GM23248 (cell line): ENCODE results near the gene PRSS36. TPM values are rescaled to one million over a fixed set of nuclear protein-coding genes. Genes with fewer than 3 reads are reported as not detected.

Source experiments
- DNase-seq: peaks from one replicate; pipeline ENCODE4 v3.0.0-alpha.2; 2015
- H2AFZ ChIP-seq: fragments of 200-600 bp; sonication (generic); 2 replicates; pipeline ENCODE4 v1.6.1; 2016; ENCODE audit warnings: antibody characterized with exemption
- H3F3A ChIP-seq: fragments of 200-600 bp; sonication (generic); 2 replicates; pipeline ENCODE4 v1.6.1; 2016; ENCODE audit warnings: mild to moderate bottlenecking, antibody characterized with exemption, mixed run types; ENCODE audit not compliant: insufficient read depth
- H3K27ac ChIP-seq: fragments of 200-600 bp; sonication (generic); 2 replicates; pipeline ENCODE4 v1.5.1; 2016; ENCODE audit warnings: mild to moderate bottlenecking
- H3K27me3 ChIP-seq: fragments of 200-600 bp; sonication (generic); replicated peaks from 2 replicates; pipeline ENCODE4 v1.6.1; 2016; ENCODE audit warnings: mild to moderate bottlenecking; ENCODE audit not compliant: insufficient read depth
- H3K36me3 ChIP-seq: fragments of 200-600 bp; sonication (generic); 2 replicates; pipeline ENCODE4 v1.6.1; 2016; ENCODE audit warnings: low read depth, mild to moderate bottlenecking
- H3K4me1 ChIP-seq: fragments of 200-600 bp; sonication (generic); 2 replicates; pipeline ENCODE4 v1.6.1; 2016; ENCODE audit warnings: mild to moderate bottlenecking; ENCODE audit not compliant: insufficient read depth
- H3K4me2 ChIP-seq: fragments of 200-600 bp; sonication (generic); one replicate; pipeline ENCODE4 v1.6.1; 2016; ENCODE audit warnings: mild to moderate bottlenecking; ENCODE audit not compliant: unreplicated experiment
- H3K4me3 ChIP-seq: fragments of 200-600 bp; sonication (generic); 2 replicates; pipeline ENCODE4 v1.5.1; 2016; ENCODE audit warnings: mild to moderate bottlenecking
- H3K79me2 ChIP-seq: fragments of 200-600 bp; sonication (generic); 2 replicates; pipeline ENCODE4 v1.6.1; 2016; ENCODE audit warnings: mild to moderate bottlenecking; ENCODE audit not compliant: insufficient read depth
- H3K9ac ChIP-seq: fragments of 200-600 bp; sonication (generic); 2 replicates; pipeline ENCODE4 v1.6.1; 2016; ENCODE audit warnings: mild to moderate bottlenecking
- H3K9me2 ChIP-seq: fragments of 200-600 bp; sonication (generic); 2 replicates; pipeline ENCODE4 v1.6.1; 2016; ENCODE audit warnings: mixed run types, mild to moderate bottlenecking, moderate library complexity; ENCODE audit not compliant: insufficient read depth
- H3K9me3 ChIP-seq: fragments of 200-600 bp; sonication (generic); one replicate; pipeline ENCODE4 v1.6.1; 2017; ENCODE audit warnings: low read depth
- H4K20me1 ChIP-seq: fragments of 200-600 bp; sonication (generic); 2 replicates; pipeline ENCODE4 v1.6.0; 2016; ENCODE audit not compliant: insufficient read depth
- EZH2 ChIP-seq: fragments of 200-600 bp; sonication (generic); IDR thresholded peaks from 2 replicates; pipeline ENCODE4 v1.6.1; 2018; ENCODE audit warnings: antibody characterized with exemption, mild to moderate bottlenecking; ENCODE audit not compliant: insufficient read depth, poor library complexity, severe bottlenecking
- EZH2phosphoT487 ChIP-seq: fragments of 200-600 bp; sonication (generic); IDR thresholded peaks from 2 replicates; pipeline ENCODE4 v1.6.1; 2018; ENCODE audit warnings: antibody characterized with exemption, moderate library complexity, mild to moderate bottlenecking, low read depth; ENCODE audit not compliant: insufficient read depth
- WGBS, 2 experiments: methylation state at CpG; one replicate each; pipeline ENCODE4 v1.1.6; 2015 to 2017; ENCODE audit warnings: low lambda C conversion rate in 2 of 2, low coverage in 1 of 2; ENCODE audit errors: missing lambda C conversion rate in 2 of 2; 5-methylcytosine and 5-hydroxymethylcytosine counted together
- in situ Hi-C: fragments of 300-500 bp; cut with MboI; formaldehyde crosslinking; loops from 2 replicates; pipeline ENCODE4 v1.15.0; 2020
- polyA plus RNA-seq: library from polyadenylated mRNA; unstranded; fragments of >200 nt; fragmentation: Nextera tagmentation; extraction: Ambion mirVana; gene quantifications from 2 replicates; pipeline ENCODE4 v1.2.1, GENCODE V29; 2016
- total RNA-seq: library from RNA; depleted of rRNA; stranded (reverse); fragments of >200 nt; shearing (Covaris generic); gene quantifications from 2 replicates; pipeline ENCODE4 v1.2.3, GENCODE V29; 2014

The PRSS36 gene
- total and polyA plus RNA-seq, 2 experiments from 2014 or later, result 2.2 TPM; not detected in 1

DNA sequence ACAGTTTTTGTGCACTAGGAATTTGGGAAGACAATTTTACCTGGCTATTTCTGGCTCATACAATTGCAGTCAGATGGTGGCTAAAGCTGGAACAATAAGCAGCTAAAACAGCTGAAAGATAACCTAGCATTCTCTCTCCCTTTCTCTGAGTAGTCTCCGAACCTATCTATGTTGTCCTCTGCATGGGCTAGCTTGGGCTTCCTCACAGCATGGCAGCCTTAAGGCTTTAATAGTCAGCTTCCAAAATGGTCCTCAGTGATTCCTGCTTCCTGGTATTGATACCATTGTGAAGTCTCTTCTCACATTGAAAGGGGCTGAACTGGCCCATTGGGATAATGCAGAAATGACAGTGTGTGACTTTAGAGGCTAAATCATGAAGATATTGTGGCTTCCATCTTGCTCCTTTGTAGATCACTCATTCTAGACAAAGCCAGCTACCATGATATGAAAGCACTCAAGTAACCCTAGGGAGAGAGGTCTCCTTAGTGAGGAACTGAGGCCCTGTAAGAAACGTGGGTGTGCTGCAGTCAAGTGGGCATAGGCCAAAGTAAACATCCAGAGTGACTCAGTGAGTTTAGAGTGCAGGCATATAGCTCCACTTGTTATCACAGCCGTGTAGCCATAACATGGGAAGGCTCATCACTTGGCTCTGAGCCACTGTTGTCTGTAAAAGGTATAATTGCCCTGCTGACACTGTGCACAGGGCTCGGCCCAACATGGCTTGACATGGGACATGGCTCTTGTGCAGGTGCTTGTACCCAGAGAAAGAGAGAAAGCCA lies 49.8 kb downstream of the PRSS36 start:
- Histone ChIP-seq H3K79me2 (no peaks in the 10 kb centered on the region), H3K27me3 (no peaks in the 10 kb centered on the region), H2AFZ (no peak overlapping the region), H3K9ac (no peak overlapping the region), H3K4me2 (no peak overlapping the region), H3K27ac (no peak overlapping the region), H3K9me2 (no peaks in the 10 kb centered on the region), H3F3A (0 out of 2 replicates have a peak, but pooled peaks cover 5% of the 10 kb centered on the region), H3K4me3 (no peak overlapping the region), H4K20me1 (no peaks in the 10 kb centered on the region), H3K9me3 (no peaks in the 10 kb centered on the region), H3K36me3 (no peaks in the 10 kb centered on the region), H3K4me1 (peaks cover 6% of the 10 kb centered on the region; the same call in 1 of the 2 replicates)
- in situ Hi-C loops, result no loop called here
- TF ChIP-seq EZH2phosphoT487, result no peak
- TF ChIP-seq EZH2, result no peak
- 41 to 43% methylated on average over 4 of the region's 4 CpGs for WGBS, 2 experiments
- peak; percentile 63 for DNase-seq

DNA sequence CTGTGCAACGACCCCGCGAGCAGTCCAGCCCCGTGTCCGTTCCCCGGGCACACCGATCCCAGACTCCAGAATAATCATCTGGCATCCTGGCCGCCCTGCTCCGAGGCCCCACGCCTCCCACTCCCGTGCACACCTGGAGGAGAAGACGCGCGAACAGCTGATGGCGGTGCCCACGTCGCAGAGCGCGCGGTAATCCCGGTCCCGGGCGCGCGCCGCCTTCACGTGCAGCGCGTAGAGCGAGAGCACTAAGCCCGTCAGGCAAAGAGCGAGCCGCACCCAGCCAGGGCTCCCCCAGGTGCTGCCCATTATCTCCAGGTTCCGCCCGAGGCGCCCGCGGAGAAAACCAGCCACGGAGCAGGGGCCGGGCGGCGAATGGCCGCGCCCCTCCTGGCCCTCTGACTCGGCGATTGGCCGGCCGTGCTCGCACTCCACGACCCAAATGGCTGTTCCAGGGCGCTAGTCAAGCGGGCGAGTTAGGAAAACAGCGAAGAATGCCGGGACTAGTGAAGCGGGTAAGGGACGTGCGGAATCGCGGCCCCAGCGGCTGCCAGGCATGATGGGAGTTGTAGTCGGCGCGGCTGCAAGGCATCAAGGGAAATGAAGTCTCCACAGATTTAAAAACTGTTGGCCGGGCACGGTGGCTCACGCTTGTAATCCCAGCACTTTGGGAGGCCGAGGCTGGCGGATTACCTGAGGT lies 55.3 kb downstream of the PRSS36 start, which contains the start of gene VKORC1:
Gene VKORC1 (minus strand): TSS at position 374 of the 697 bp plus-strand sequence. CDS start 68 bp downstream, at position 306.
- peak within 1 kb of the TSS; percentile 96 for H3K4me2 ChIP-seq
- H3K9ac ChIP-seq, result peak within 1 kb of the TSS; percentile 94
- H4K20me1 ChIP-seq, result no peaks in the 10 kb centered on the region
- H3K27me3 ChIP-seq, result no peaks in the 10 kb centered on the region
- in situ Hi-C loops, result no loop called here
- H3K36me3 ChIP-seq, result peaks cover 8% of the 10 kb centered on the region; the same call in 1 of the 2 replicates
- no peak for TF ChIP-seq EZH2phosphoT487
- TF ChIP-seq EZH2, result no peak
- H3K27ac ChIP-seq, result peak within 1 kb of the TSS; percentile 93
- 0 to 1% methylated on average over 68 to 69 of the region's 69 CpGs for WGBS, 2 experiments
- H3K4me3 ChIP-seq, result peak within 1 kb of the TSS; percentile 92
- peak within 1 kb of the TSS; percentile 79 for H2AFZ ChIP-seq
- peaks cover 21% of the 10 kb centered on the region for H3F3A ChIP-seq
- peaks cover 33% of the 10 kb centered on the region for H3K4me1 ChIP-seq
- H3K79me2 ChIP-seq, result peaks cover 43% of the 10 kb centered on the region
- no peaks in the 10 kb centered on the region for H3K9me2 ChIP-seq
- H3K9me3 ChIP-seq, result no peaks in the 10 kb centered on the region
- DNase-seq, result peak; percentile 100

DNA sequence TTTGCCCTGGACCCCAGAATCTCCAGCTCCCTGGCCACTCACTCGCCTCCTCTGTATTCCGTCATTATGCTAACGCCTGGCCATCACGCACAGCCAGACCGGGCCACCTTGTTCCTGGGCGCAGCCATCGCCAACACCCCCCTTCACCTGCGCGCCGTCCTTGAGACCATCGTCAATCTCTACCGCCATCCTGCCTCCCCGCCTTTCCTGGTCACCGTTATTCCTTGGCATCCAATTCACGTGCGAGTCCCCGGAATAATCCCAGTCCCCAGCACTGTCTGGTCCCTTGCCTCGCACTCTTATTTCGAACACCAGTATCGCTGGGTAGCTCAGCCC lies 55.8 kb downstream of the PRSS36 start:
- Histone ChIP-seq H3K4me2 (peak overlapping the region; percentile 96), H3F3A (peaks cover 21% of the 10 kb centered on the region), H3K9me3 (no peaks in the 10 kb centered on the region), H3K9me2 (no peaks in the 10 kb centered on the region), H2AFZ (peak overlapping the region; percentile 79), H3K79me2 (peaks cover 48% of the 10 kb centered on the region), H3K4me1 (peaks cover 33% of the 10 kb centered on the region), H3K27me3 (no peaks in the 10 kb centered on the region), H4K20me1 (no peaks in the 10 kb centered on the region), H3K27ac (peak overlapping the region; percentile 93), H3K36me3 (peaks cover 13% of the 10 kb centered on the region; the same call in 1 of the 2 replicates), H3K4me3 (peak overlapping the region; percentile 92), H3K9ac (peak overlapping the region; percentile 94)
- WGBS, 2 experiments, result 1 to 3% methylated on average over 20 of the region's 20 CpGs
- TF ChIP-seq EZH2phosphoT487 (no peak), EZH2 (no peak)
- in situ Hi-C loops, result no loop called here
- DNase-seq, result peak; percentile 41

- H2AFZ ChIP-seq, result no peak overlapping the region
- no peaks in the 10 kb centered on the region for H3K27me3 ChIP-seq
- H3K4me1 ChIP-seq, result peaks cover 33% of the 10 kb centered on the region
- H3K4me3 ChIP-seq, result peak overlapping the region; percentile 92
- H3K4me2 ChIP-seq, result peak overlapping the region; percentile 96
- TF ChIP-seq EZH2, result no peak
- TF ChIP-seq EZH2phosphoT487, result no peak
- peak overlapping the region; percentile 94 for H3K9ac ChIP-seq
- H3K79me2 ChIP-seq, result peaks cover 57% of the 10 kb centered on the region
- H4K20me1 ChIP-seq, result no peaks in the 10 kb centered on the region
- H3K9me3 ChIP-seq, result no peaks in the 10 kb centered on the region
- no peaks in the 10 kb centered on the region for H3K9me2 ChIP-seq
- DNase-seq, result peak; percentile 71
- 47 to 49% methylated on average over 14 to 17 of the region's 17 CpGs for WGBS, 2 experiments
- peak overlapping the region; percentile 93 for H3K27ac ChIP-seq
- in situ Hi-C loops, result no loop called here
- H3K36me3 ChIP-seq, result peaks cover 13% of the 10 kb centered on the region; the same call in 1 of the 2 replicates
- peaks cover 21% of the 10 kb centered on the region for H3F3A ChIP-seq
Measured at GRCh38 chr16:31093132-31093703, 56.6 kb downstream of the PRSS36 start.
